IMR-90 (cell line): ENCODE results near the gene ACER1. TPM values are rescaled to one million over a fixed set of nuclear protein-coding genes. Genes with fewer than 3 reads are reported as not detected.
A peak's percentile ranks its signal among the peaks of the same experiment; 100 is the strongest.

Experiments
- ATAC-seq: fragments of 200-7000 bp; cut with Tn5 transposase; 2 replicates; pipeline ENCODE4 v1.9.1; 2020; ENCODE audit warnings: low read depth, mild to moderate bottlenecking, moderate library complexity
- BruUV-seq: library from RNA; stranded (reverse); fragments of 400-500 nt; replicated peaks from 2 replicates; lab custom pipeline; 2021; lab: Mats Ljungman, UMichigan
- CTCF ChIA-PET: fragments of 300-600 bp; formaldehyde crosslinking; extraction: SDS; loops from one replicate; lab custom pipeline; 2021; ENCODE audit warnings: antibody characterized with exemption; lab: Yijun Ruan, JAX
- POLR2A ChIA-PET: fragments of 300-600 bp; sonication (Branson Sonifier 250); formaldehyde crosslinking; loops from one replicate; lab custom pipeline; 2022; ENCODE audit warnings: antibody characterized with exemption; ENCODE audit not compliant: unreplicated experiment; lab: Charles Lee
- DNase-seq: peaks from one replicate; pipeline ENCODE4 v3.0.0; 2013
- H2AFZ ChIP-seq: replicated peaks from 2 replicates; pipeline ENCODE3; 2013; ENCODE audit warnings: low read length, mild to moderate bottlenecking; ENCODE audit not compliant: poor library complexity
- H2AK5ac ChIP-seq: 2 replicates; pipeline ENCODE4 v1.6.1; 2013; ENCODE audit warnings: low read depth, low read length, inconsistent platforms
- H2AK9ac ChIP-seq: replicated peaks from 2 replicates; pipeline ENCODE3; 2013; ENCODE audit warnings: mild to moderate bottlenecking, low read depth, low read length, moderate library complexity; ENCODE audit not compliant: poor library complexity
- H2BK120ac ChIP-seq: 2 replicates; pipeline ENCODE4 v1.6.1; 2013; ENCODE audit warnings: low read depth, low read length, inconsistent platforms
- H2BK15ac ChIP-seq: 3 replicates; pipeline ENCODE4 v1.6.1; 2013; ENCODE audit warnings: low read depth, low read length, inconsistent platforms
- H2BK20ac ChIP-seq: 2 replicates; pipeline ENCODE4 v1.6.1; 2013; ENCODE audit warnings: low read depth, mild to moderate bottlenecking, inconsistent platforms, low read length, moderate library complexity
- H2BK5ac ChIP-seq: 2 replicates; pipeline ENCODE4 v1.6.1; 2013; ENCODE audit warnings: mild to moderate bottlenecking, low read depth, low read length, inconsistent platforms; ENCODE audit not compliant: poor library complexity, severe bottlenecking
- H3K14ac ChIP-seq: replicated peaks from 2 replicates; pipeline ENCODE4 v1.6.1; 2013; ENCODE audit warnings: low read depth, low read length, inconsistent platforms
- H3K18ac ChIP-seq: 2 replicates; pipeline ENCODE4 v1.6.1; 2013; ENCODE audit warnings: low read depth, low read length, control low read depth
- H3K23ac ChIP-seq: 2 replicates; pipeline ENCODE4 v1.6.1; 2013; ENCODE audit warnings: low read depth, low read length, inconsistent platforms
- H3K27ac ChIP-seq: 2 replicates; pipeline ENCODE4 v1.5.1; 2013; ENCODE audit warnings: mild to moderate bottlenecking, control low read depth, low read length; ENCODE audit not compliant: insufficient read depth
- H3K27me3 ChIP-seq: 2 replicates; pipeline ENCODE4 v1.6.1; 2013; ENCODE audit warnings: low read length; ENCODE audit not compliant: control insufficient read depth, insufficient read depth
- H3K36me3 ChIP-seq: 2 replicates; pipeline ENCODE4 v1.6.1; 2013; ENCODE audit warnings: low read length, mixed read lengths; ENCODE audit not compliant: control insufficient read depth, insufficient read depth
- H3K4ac ChIP-seq: 2 replicates; pipeline ENCODE4 v1.6.1; 2013; ENCODE audit warnings: low read depth, low read length, inconsistent platforms
- H3K4me1 ChIP-seq: 2 replicates; pipeline ENCODE4 v1.6.1; 2013; ENCODE audit warnings: low read length, mixed read lengths; ENCODE audit not compliant: control insufficient read depth, insufficient read depth
- H3K4me2 ChIP-seq: 2 replicates; pipeline ENCODE4 v1.6.1; 2013; ENCODE audit warnings: low read depth, mild to moderate bottlenecking, control low read depth, low read length, moderate library complexity
- H3K4me3 ChIP-seq: 2 replicates; pipeline ENCODE4 v1.5.1; 2013; ENCODE audit warnings: low read depth, mild to moderate bottlenecking, control low read depth, low read length, moderate library complexity; ENCODE audit not compliant: insufficient read depth
- H3K56ac ChIP-seq: 2 replicates; pipeline ENCODE4 v1.6.1; 2013; ENCODE audit warnings: low read length, inconsistent platforms; ENCODE audit not compliant: insufficient read depth; ENCODE audit errors: extremely low read depth
- H3K79me1 ChIP-seq, 2 experiments: 2 replicates each; pipeline ENCODE4 v1.6.1; 2013; ENCODE audit warnings: low read length in 2 of 2, inconsistent platforms in 1 of 2, low read depth in 1 of 2
- H3K9ac ChIP-seq: 2 replicates; pipeline ENCODE4 v1.6.1; 2013; ENCODE audit warnings: low read depth, low read length, control low read depth
- H3K9me1 ChIP-seq: 2 replicates; pipeline ENCODE4 v1.6.1; 2013; ENCODE audit warnings: low read length, inconsistent platforms; ENCODE audit not compliant: insufficient read depth
- H3K9me3 ChIP-seq: 2 replicates; pipeline ENCODE4 v1.6.1; 2013; ENCODE audit warnings: low read length; ENCODE audit not compliant: control insufficient read depth, insufficient read depth
- H4K20me1 ChIP-seq: 2 replicates; pipeline ENCODE4 v1.6.1; 2013; ENCODE audit warnings: low read length, inconsistent platforms; ENCODE audit not compliant: insufficient read depth
- H4K5ac ChIP-seq: 2 replicates; pipeline ENCODE4 v1.6.1; 2013; ENCODE audit warnings: mild to moderate bottlenecking, low read depth, low read length, control low read depth
- H4K8ac ChIP-seq, 2 experiments: 2 replicates each; pipeline ENCODE4 v1.6.1; 2013; ENCODE audit warnings: low read depth in 2 of 2, low read length in 2 of 2, control low read depth in 1 of 2, inconsistent platforms in 1 of 2
- H4K91ac ChIP-seq: 2 replicates; pipeline ENCODE4 v1.6.1; 2013; ENCODE audit warnings: low read depth, low read length, inconsistent platforms; ENCODE audit not compliant: insufficient read depth
- BHLHE40 ChIP-seq: fragments of 150-350 bp; IDR thresholded peaks from 2 replicates; pipeline ENCODE4 v1.6.1; 2016; ENCODE audit warnings: mild to moderate bottlenecking, low read depth, low read length
- CEBPB ChIP-seq: IDR thresholded peaks from 2 replicates; pipeline ENCODE4 v1.6.1; 2012; ENCODE audit warnings: low read depth, low read length, improper control_type of control experiment
- CHD1 ChIP-seq: IDR thresholded peaks from 2 replicates; pipeline ENCODE4 v1.6.1; 2012; ENCODE audit warnings: low read depth, low read length, improper control_type of control experiment
- CTCF ChIP-seq: conservative IDR thresholded peaks from 2 replicates; pipeline ENCODE4 v1.5.1; 2012; ENCODE audit warnings: mild to moderate bottlenecking, low read depth, low read length, improper control_type of control experiment
- ELK1 ChIP-seq: fragments of 150-350 bp; IDR thresholded peaks from 2 replicates; pipeline ENCODE4 v1.6.1; 2016; ENCODE audit warnings: low read depth, mild to moderate bottlenecking, low read length, moderate library complexity, borderline replicate concordance
- MAFK ChIP-seq: IDR thresholded peaks from 2 replicates; pipeline ENCODE4 v1.6.1; 2012; ENCODE audit warnings: low read depth, low read length, improper control_type of control experiment
- MAZ ChIP-seq: IDR thresholded peaks from 2 replicates; pipeline ENCODE4 v1.6.1; 2012; ENCODE audit warnings: low read depth, mild to moderate bottlenecking, low read length, improper control_type of control experiment, moderate library complexity, borderline replicate concordance
- MXI1 ChIP-seq: IDR thresholded peaks from 2 replicates; pipeline ENCODE4 v1.6.1; 2012; ENCODE audit warnings: low read depth, mild to moderate bottlenecking, low read length, moderate library complexity, borderline replicate concordance
- NFE2L2 ChIP-seq: fragments of 150-350 bp; IDR thresholded peaks from 2 replicates; pipeline ENCODE4 v1.6.1; 2016; ENCODE audit warnings: low read depth, mild to moderate bottlenecking, low read length
- POLR2A ChIP-seq: IDR thresholded peaks from 2 replicates; pipeline ENCODE4 v1.6.1; 2012; ENCODE audit warnings: mild to moderate bottlenecking, low read depth, low read length
- RAD21 ChIP-seq: IDR thresholded peaks from 2 replicates; pipeline ENCODE4 v1.6.1; 2012; ENCODE audit warnings: low read length, improper control_type of control experiment
- RCOR1 ChIP-seq: IDR thresholded peaks from 2 replicates; pipeline ENCODE4 v1.6.1; 2012; ENCODE audit warnings: mild to moderate bottlenecking, low read length, improper control_type of control experiment; ENCODE audit not compliant: insufficient replicate concordance
- RFX5 ChIP-seq: IDR thresholded peaks from 2 replicates; pipeline ENCODE4 v1.8.0; 2012; ENCODE audit warnings: low read depth, mild to moderate bottlenecking, low read length, moderate library complexity
- SMC3 ChIP-seq: fragments of 150-350 bp; IDR thresholded peaks from 2 replicates; pipeline ENCODE4 v1.6.1; 2016; ENCODE audit warnings: low read depth, mild to moderate bottlenecking, antibody characterized with exemption, low read length, moderate library complexity
- USF2 ChIP-seq: fragments of 150-350 bp; IDR thresholded peaks from 2 replicates; pipeline ENCODE4 v1.6.1; 2017; ENCODE audit warnings: mild to moderate bottlenecking, antibody characterized with exemption, low read length, low read depth
- WGBS, 2 experiments: methylation state at CpG; one replicate each; pipeline versions ENCODE4 v1.1.5 to v1.1.7; 2013; ENCODE audit warnings: missing lambda C conversion rate in 2 of 2; ENCODE audit not compliant: insufficient read length in 1 of 2; ENCODE audit errors: extremely low coverage in 2 of 2; 5-methylcytosine and 5-hydroxymethylcytosine counted together
- dilution Hi-C: fragments of 300-500 bp; cut with HindIII; formaldehyde crosslinking; loops from one replicate; pipeline ENCODE4 v1.14.3; 2018; ENCODE audit warnings: low sequenced_read_pairs; ENCODE audit not compliant: unreplicated experiment
- in situ Hi-C: fragments of 300-500 bp; cut with MboI; formaldehyde crosslinking; loops from 3 replicates; pipeline ENCODE4 v1.14.3; 2019; ENCODE audit warnings: low sequenced_read_pairs, inconsistent platforms, mixed read lengths
- intact Hi-C: fragments of 100-400 bp; cut with micrococcal nuclease; formaldehyde crosslinking; loops from 2 replicates; pipeline ENCODE4 v1.10.0; 2022
- polyA plus RNA-seq, 3 experiments: library from polyadenylated mRNA; depleted of rRNA; stranded (reverse); fragments of >200 nt; gene quantifications; 2 replicates each; pipeline ENCODE4 v1.2.3, GENCODE V29; 2012; ENCODE audit warnings: low replicate concordance in 1 of 3
- total RNA-seq: library from RNA; depleted of rRNA; stranded (reverse); fragments of >200 nt; gene quantifications from 2 replicates; pipeline ENCODE4 v1.2.3, GENCODE V29; 2012

The ACER1 gene
- total and polyA plus RNA-seq, 2 of the 4 experiments (the other 2 are of a cell fraction): not detected

- Histone ChIP-seq H3K4me1 (peaks cover 22% of the 10 kb centered on the region), H4K8ac (no peak overlapping the region), H3K4ac (no peak overlapping the region), H3K27ac (no peak overlapping the region), H2BK15ac (no peak overlapping the region), H2AK5ac (no peak overlapping the region), H3K56ac (no peak overlapping the region), H3K23ac (no peak overlapping the region), H3K9me3 (no peaks in the 10 kb centered on the region), H3K27me3 (no peaks in the 10 kb centered on the region), H2AFZ (no peak overlapping the region), H2BK20ac (no peak overlapping the region), H3K4me3 (no peak overlapping the region), H3K14ac (no peak overlapping the region), H2BK5ac (no peak overlapping the region), H4K20me1 (peaks cover 57% of the 10 kb centered on the region), H4K91ac (no peak overlapping the region), H3K4me2 (no peak overlapping the region), H3K79me1 (peaks cover 36 to 90% of the 10 kb centered on the region in 2 experiments), H2BK120ac (no peak overlapping the region), H3K9me1 (peaks cover 17% of the 10 kb centered on the region), H2AK9ac (no peak overlapping the region), H3K18ac (no peak overlapping the region), H4K5ac (no peak overlapping the region), H3K36me3 (peaks cover 50% of the 10 kb centered on the region), H3K9ac (no peak overlapping the region)
- POLR2A ChIA-PET: no interaction called here
- BruUV-seq: no TSS peak
- dilution Hi-C loops (no loop called here), intact Hi-C loops (no loop called here), in situ Hi-C loops (no loop called here)
- no peak for TF ChIP-seq MAFK
- TF ChIP-seq NFE2L2: no peak
- no peak for TF ChIP-seq ELK1
- TF ChIP-seq POLR2A: no peak
- TF ChIP-seq BHLHE40: no peak
- no peak for TF ChIP-seq RCOR1
- no peak for TF ChIP-seq USF2
- peak; percentile 38; the same call in 1 of the 2 replicates for TF ChIP-seq SMC3
- no peak for TF ChIP-seq CEBPB
- TF ChIP-seq RAD21: peak; percentile 42
- no peak for TF ChIP-seq MAZ
- TF ChIP-seq CHD1: no peak
- TF ChIP-seq RFX5: no peak
- TF ChIP-seq CTCF: peak; percentile 46
- TF ChIP-seq MXI1: no peak
- CTCF ChIA-PET: no interaction called here
- DNase-seq (peak; percentile 22), ATAC-seq (peak; percentile 43)
- WGBS, 2 experiments: 91% methylated on average over 10 of the region's 30 CpGs; no CpG with 5 or more reads in 1 of the 2 experiments
Measured at GRCh38 chr19:6260912-6261650, 72.3 kb downstream of the ACER1 start.
